ENCODE measurements around the gene OLR1.

OLR1 gene

DNA sequence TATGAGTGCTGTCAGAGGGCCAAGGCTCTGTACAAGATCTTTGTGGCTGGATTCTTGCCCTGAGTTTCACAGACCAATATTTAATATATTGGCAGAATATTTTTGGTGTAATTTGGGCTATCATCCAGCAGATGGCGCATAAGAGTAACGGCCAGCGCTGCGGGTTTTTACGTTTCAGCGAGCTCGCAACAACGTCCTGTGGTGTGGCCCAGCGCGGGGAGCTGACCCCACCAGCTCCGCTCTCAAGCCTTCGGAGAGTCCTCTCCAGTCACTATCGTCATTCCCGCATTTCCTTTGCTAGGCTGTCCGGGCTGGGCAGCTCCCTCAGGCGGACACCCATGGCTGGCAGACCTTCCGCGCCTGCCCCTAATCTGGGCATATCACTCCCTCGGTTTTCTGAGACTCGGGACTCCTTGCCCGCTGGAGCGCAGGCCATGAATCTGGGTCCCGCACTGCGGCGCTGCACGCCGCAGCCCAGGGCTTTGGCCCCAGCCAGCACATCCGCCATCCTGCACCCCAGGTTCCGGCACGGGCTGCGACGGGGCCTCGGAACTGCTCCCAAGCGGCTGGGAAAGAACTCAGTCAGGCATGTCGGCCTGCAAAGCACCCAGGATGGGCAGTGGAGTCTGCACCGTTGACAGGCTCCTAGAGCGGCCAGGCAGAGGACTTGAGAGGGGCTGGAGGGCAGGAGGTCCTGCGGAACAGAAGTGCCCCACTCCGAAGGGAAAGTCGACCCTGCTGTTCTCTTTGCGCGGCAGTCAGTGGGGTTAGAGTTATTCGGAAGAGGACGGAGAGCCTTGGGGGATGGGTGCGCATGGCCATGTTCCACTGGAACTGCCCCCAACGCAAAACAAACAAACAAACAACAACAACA, 18.4 kb downstream of the OLR1 start:
- peak; percentile 78 for DNase-seq (ENCODE audit: low spot score)

DNA sequence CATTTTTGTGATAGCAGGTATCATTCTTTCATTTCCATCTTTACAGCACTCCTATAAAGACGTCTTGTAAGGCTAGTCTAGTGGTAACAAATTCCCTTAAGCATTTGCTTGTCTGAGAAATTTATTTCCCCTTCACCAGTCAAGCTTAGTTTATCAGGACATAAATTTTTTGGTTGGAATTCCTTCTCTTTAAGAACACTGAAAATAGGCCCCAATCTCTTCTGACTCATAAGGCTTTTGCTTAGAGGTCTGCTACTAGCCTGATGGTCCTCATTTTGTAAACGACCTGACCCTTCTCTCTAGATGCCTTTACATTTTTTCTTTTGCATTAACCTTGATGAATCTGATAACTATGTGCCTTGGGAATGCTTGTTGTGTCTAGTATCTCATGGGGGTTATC, 20.3 kb downstream of the OLR1 start:
- DNase-seq (ENCODE audit: low spot score), result no peak

DNA sequence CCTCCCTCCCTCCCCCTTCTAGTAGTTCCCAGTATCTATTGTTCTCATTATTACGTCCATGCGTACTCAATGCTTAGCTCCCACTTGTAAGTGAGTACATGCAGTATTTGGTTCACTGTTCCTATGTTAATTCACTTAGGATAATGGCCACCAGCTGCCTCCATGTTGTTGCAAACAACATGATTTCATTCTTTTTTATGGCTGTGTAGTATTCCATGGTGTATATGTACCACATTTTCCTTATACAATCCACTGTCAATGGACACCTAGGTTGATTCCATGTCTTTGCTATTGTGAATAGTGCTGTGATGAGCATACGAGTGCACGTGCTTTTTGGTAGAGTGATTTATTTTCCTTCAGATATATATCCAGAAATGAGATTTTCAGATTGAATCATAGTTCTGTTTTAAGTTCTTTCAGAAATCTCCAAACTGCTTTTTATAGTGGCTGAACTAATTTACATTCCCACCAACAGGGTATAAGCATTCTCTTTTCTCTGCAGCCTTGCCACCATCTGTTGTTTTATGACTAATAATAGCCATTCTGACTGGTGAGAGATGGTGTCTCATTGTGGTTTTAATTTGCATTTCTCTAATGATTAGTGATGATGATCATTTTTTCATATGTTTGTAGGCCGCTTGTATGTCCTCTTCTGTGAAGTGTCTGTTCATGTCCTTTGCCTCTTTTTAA, 24.1 kb downstream of the OLR1 start:
- DNase-seq (ENCODE audit: low spot score), result no peak

DNA sequence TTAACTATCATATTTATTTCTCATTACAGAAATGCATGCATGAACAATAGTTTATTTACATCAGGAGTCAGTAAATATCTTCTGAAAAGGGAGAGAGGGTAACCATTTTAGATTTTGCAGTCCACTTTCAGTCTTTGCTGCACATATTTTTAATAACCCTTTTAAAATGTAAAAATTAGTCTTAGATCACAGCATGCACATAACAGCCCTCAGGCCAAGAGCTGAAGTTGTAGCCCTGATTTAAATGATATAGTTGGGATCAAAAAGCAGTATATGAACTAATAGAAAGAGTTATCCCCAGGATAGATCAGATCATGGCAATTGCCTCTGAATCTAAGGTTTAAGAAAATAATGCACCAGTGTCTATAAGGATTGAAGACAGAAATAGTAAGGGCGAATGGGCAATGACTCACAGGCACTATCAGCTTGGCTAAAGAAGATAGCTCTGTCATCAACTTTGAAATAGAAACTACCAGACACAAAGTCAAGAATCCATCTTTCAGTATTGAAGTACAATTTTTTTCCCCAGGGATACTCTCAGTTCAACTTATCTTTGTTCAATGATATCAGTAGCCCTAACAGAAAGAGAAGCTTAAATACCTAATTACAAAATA, 28.8 kb downstream of the OLR1 start:
- DNase-seq (ENCODE audit: low spot score), result no peak

DNA sequence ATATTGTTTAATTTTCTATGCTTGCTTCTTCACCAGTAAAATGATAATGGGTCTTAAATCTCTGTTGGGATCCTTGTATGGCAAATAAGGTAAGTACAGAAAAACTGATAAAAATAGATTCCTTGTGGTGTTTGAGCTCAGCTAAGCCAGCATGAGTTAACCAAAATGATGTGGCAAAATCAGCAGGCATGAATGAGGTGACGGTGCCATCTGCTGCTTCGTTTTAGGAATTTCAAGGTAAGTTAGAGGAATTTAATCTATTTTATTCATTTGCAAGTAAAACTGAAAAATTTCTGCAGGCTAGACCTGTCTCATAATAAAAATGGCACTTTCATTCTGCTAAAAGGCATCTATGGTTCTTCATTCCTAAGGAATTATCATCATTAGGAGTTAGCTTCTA, 31.9 kb downstream of the OLR1 start:
- peak; percentile 40 for DNase-seq (ENCODE audit: low spot score)

DNA sequence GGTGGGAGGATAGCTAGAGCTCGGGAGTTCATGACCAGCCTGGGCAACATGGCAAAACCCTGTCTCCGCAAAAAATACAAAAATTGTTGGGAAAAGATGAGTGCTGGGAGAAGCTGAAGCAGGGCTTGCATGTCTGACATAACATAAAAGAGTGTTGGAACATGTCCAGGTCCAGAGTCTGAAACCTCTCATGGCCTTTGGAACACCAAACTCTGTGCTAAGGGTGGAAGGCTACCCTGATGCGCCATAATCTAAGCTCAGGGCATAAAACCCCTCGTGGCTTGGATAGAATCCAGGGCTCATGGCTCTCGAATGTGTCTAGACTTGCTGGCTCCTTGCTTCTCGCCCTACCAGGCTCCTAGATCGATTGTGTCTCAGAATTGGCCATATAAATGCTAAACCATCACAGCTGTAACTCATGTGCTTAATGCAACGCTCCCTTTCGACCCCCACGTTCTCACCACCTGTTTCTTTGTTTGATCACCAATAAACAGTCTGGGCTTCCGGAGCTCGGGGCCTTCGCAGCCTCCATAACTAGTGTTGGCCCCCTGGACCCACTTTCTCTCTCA, 35.2 kb downstream of the OLR1 start:
- no peak for DNase-seq (ENCODE audit: low spot score)

DNA sequence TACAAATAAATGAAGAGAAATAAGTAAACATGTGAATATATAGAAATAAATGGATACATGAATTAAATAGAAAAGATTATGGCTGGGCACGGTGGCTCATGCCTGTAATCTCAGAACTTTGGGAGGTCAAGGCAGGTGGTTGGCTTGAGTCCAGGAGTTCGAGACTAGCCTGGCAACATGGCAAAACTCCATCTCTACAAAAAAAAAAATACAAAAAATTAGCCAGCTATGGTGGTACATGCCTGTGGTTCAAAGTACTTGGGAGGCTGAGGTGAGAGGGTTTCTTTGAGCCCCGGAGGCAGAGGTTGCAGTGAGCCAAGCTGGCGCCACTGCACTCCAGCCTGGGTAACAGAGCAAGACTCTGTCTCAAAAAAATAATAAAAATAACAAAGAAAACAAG, 36.8 kb downstream of the OLR1 start:
- no peak for DNase-seq (ENCODE audit: low spot score)

DNA sequence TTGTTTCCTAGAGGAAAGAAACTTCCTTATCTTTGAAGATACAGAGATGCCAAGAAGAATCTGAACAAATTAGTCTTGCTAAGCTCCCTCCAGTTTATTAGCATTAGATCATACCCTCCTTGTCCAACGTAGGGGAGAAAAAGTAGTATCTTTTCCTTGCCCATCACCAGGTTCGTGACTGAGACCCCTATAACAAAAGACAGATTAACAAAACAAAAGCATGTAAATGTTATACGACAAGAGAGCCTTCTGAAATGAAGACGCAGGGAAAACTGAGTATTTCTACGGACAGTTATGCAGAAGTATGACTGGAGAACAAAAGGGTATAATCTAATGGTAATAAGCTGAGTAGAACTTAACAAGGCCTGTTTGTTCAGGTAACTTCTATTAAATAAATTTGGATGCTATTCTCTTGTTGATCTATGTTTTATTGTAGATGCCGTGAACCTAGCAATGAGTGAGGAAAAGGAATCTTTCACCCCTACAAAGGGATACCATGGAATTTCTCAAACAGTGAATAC, 39.0 kb downstream of the OLR1 start:
- DNase-seq (ENCODE audit: low spot score), result no peak

DNA sequence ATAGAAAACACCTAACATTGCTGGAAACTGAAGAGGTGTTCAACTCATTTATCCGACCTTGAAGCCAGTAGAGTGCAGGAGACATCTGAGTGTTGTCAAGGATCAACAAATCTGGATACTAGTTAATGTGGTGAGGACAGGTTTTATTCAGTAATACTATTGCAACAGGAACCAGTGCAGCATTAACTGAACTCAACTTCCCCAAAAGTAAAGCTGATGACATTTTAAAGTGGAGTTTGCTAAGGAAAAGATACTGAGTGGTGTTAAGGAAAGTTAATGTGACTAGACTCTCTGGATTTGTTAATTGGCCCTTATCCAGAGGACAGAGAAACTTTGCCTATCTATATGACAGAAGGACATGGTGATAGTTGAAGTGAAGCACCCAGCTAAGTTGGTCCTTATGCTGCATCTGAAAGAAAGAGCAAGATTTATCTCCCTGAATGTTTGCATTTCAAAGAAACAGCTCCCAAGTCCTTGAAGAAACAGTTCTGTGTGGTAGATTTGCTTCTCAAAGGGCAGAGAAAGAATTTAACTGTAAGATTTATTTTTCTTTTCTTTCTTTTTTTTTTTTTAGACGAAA, 40.7 kb downstream of the OLR1 start:
- no peak for DNase-seq (ENCODE audit: low spot score)

DNA sequence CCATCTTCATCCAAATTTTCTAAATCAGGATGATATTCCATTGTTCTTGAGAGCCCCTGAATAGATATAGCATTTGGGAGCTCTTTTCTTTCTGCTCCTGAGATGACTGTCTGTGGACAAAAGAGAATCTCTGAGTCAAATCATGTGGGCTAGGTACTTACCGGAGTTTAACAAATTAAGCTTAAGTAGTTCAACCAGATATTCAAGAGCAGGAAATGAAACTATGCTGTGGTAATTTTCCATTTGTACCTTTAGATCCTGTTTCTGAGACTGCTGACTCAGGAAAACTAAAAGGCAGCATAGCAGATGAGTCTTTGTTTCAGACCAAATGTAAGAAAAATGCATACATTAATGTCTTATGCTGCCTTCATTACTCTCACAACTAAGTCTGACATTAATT, 41.9 kb downstream of the OLR1 start, which contains the start of gene CLEC7A:
Gene CLEC7A (minus strand): TSS at position 158 of the 400 bp plus-strand sequence. CDS start 117 bp downstream, at position 41.
- no peak for DNase-seq (ENCODE audit: low spot score)

DNA sequence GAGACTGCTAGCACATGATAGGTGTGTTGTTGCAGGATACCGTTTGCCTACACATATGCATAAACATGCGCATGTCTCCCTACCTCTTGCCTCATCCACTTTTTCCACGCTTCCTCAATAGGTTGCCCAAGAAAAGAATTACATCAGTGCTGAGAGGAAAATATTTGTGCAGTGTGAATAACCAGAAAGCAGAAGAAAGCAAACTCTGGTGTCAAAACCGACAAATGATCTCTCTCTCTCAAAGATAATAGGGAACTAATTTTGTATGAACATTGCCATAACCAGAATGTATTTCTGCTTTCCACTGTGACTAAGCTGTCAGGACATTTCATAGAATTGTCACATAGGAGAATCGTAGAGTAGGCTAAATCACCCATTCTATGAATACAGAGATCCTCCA, 43.2 kb downstream of the OLR1 start:
- DNase-seq (ENCODE audit: low spot score), result no peak

DNA sequence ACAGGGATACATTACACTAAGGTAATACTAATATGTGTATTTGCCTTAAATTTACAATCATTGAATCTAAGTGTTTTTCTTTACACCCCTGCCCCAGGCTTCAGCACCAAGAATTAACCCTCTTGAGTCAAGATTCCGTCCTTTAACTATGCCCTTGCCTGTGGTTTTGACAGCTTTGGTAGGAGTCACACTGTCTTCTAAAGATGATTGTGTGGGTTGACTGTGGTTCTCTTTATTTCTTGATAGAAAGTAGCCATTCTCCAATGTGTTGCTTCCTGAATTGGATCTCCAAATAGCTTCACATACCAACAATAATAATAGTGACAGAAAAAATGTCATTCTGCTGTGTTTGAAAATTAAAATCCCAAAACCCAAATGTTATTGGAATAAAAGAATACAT, 45.5 kb downstream of the OLR1 start:
- no peak for DNase-seq (ENCODE audit: low spot score)

DNA sequence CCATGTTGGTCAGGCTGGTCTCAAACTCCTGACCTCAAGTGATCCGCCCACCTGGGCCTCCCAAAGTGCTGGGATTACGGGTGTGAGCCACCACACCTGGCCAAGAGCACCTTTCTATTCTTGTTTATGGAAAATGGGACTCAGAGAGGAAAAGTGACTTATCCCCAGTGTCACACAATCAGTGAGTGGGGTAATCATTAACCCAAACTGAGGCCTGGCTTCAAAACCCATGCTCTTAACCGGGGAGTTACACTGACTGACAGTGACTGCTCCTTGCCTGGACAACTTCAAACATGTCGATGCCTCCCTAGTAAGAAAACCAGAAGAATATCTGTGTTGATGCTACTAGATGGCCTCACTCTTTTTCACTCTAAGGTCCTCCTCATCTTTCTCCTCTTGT, 49.2 kb downstream of the OLR1 start:
- DNase-seq (ENCODE audit: low spot score), result no peak

DNA sequence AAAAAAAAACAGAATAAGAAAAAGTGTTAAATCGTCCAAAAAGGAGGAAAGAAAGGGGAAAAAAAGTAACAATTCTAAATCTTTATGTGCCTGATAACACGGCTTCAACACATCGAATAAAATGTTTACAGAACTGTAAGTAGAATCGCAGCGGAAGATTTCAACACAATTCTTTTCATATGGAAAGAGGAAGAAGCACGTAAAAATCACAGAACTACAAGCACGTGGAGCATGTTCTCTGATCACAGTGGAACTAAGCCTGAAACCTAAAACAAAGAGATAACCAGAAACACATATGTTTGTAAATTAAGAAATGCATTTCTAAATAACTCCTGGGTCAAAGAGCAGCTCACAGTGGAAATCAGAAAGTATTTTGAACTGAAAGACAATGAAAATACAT, 50.7 kb downstream of the OLR1 start:
- no peak for DNase-seq (ENCODE audit: low spot score)

DNA sequence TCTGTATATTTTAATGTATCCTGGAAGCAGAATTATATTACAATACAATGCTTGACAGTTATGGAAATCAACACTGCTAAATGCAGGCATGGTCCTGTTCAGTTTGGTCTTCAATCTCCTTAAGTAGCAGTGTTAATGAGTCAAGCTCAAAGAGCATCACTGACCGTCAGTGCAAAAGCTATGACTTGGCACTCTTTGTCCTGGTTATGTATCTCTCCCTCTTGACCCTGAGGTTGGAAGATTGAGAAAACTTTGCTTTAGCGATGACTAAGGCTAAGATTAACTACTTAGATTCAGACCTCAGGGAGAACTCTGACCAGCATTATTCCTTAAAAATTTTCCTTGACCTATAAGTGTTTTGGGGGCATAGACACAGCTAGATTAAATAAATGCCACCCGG, 52.9 kb downstream of the OLR1 start:
- no peak for DNase-seq (ENCODE audit: low spot score)

DNA sequence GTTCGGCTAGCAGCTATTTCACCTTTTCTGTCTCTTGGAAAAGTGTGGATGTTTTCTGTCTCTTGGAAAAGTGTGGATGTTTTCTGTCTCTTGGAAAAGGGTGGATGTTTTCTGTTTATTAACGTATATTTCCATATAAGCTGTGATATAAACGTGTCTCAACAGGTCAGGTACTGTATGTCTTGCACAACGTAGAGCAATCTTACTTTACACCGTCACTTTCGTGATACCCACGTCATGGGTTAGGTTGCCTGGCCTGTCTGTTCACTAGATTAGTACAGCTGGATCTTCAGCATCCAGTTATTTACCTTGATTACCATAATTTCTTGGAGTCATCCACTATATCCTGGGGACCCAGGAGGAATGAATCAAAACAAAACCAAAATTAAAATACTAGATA, 56.0 kb downstream of the OLR1 start:
- DNase-seq (ENCODE audit: low spot score), result no peak

DNA sequence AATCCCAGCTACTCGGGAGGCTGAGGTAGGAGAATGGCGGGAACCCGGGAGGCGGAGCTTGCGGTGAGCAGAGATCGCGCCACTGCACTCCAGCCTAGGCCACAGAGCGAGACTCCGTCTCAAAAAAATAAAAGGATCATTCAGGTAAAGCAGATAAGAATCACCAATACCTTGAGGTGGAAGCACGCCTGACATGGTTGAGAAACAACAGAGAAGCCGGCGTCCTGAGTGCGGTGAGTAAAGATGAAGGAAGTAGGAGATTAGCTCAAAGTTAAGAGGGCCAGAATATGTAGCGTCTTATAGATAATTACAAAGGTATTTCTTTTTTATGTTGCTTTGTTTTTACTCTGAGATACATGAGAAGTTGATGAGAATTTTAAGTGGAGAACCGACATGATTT, 56.6 kb downstream of the OLR1 start:
- no peak for DNase-seq (ENCODE audit: low spot score)

DNA sequence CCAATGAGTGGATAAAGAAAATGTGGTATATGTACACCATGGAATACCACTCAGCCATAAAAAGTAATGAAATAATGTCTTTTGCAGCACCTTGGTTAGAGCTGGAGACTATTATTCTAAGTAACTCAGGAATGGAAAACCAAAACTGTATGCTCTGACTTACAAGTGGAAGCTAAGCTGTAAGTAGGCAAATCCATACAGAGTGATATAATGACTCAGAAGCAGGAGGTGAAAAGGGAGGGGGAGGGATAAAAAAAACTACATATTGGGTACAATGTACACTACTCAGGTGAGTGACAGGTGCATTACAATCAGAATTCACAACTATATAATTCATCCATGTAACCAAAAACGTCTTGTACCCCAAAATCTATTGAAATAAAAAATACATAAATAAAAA, 58.0 kb downstream of the OLR1 start:
- DNase-seq (ENCODE audit: low spot score), result no peak

DNA sequence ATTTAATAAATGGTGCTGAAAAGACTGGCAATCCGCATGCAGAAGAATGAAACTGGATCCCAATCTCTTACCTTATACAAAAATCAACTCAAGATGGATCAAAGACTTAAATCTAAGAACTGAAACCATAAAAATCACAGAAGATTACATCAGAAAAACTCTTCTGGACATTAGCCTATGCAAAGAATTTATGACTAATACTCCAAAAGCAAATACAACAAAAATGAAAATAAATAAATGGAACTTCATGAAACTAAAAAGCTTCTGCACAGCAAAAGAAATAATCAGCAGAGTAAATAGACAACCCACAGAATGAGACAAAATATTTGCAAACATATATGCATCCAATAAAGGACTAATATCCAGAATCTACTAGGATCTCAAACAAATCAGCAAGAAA, 58.9 kb downstream of the OLR1 start:
- DNase-seq (ENCODE audit: low spot score), result no peak

DNA sequence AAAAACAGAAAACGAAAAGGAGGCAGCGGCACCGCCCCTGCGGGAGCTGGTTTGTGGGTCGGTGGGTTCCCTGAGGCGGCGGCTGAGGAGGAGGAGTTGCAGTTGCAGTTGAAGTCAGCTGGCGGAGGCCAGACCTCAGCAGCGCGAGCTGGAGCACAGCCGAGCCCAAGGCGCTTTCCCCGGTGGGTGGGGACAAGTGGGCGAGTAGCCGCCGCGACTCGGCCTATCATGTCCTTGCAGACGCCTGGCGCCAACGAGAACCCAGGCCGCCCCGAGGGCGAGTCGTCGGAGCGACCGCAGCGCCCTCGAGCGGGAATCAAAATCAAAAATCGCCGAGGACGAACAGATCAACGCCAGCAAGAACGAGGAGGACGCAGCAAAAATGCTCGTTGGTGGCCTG, 60.5 kb downstream of the OLR1 start:
- DNase-seq (ENCODE audit: low spot score), result no peak

DNA sequence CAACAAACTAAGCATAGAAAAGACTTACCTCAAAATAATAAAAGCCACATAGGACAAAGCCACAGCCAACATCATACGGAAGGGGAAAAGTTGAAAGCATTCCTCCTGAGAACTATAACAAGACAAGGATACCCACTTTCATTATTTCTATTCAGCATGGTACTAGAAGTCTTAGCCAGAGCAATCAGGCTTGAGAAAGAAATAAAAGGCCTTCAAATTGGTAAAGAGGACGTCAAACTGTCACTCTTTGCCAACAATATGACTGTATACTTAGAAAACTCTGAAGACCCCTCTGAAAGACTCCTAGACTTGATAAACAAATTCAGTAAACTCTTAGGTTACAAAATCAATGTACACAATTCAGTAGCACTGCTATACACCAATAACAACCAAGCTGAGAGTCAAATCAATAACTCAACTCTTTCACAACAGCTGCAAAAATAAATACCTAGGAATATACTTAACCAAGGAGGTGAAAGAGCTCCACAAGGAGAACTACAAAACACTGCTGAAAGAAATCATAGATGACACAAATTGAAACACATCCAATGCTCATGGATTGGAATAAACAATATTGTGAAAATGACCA, 61.6 kb downstream of the OLR1 start:
- DNase-seq (ENCODE audit: low spot score), result no peak

Data from AG08396 (cell line).